Epithelial cell of proximal tubule (primary cell): Measurements from ENCODE around the gene CKS1B. TPM values are rescaled to one million over a fixed set of nuclear protein-coding genes. Genes with fewer than 3 reads are reported as not detected.

Source experiments
- DNase-seq: peaks from one replicate; pipeline ENCODE4 v3.0.0-alpha.2; 2011; ENCODE audit warnings: low read depth
- H3K4me3 ChIP-seq: 2 replicates; pipeline ENCODE4 v1.5.1; 2011; ENCODE audit warnings: low read depth, mild to moderate bottlenecking, low read length
- total RNA-seq: library from RNA; depleted of rRNA; stranded (reverse); fragments of >200 nt; gene quantifications from 2 replicates; pipeline ENCODE4 v1.2.3, GENCODE V29; 2015
- TF ChIP-seq, protein P1 (sequence below): conservative IDR thresholded peaks from 2 replicates; pipeline ENCODE4 v1.5.1; 2012; ENCODE audit warnings: low read depth, mild to moderate bottlenecking, low read length

CKS1B gene
- total RNA-seq, 1 donor from 2014 or later: 358 TPM

GRCh38 chr1:155004352-155005075 is 30.0 kb downstream of the CKS1B start:
- TF ChIP-seq, protein P1, sequence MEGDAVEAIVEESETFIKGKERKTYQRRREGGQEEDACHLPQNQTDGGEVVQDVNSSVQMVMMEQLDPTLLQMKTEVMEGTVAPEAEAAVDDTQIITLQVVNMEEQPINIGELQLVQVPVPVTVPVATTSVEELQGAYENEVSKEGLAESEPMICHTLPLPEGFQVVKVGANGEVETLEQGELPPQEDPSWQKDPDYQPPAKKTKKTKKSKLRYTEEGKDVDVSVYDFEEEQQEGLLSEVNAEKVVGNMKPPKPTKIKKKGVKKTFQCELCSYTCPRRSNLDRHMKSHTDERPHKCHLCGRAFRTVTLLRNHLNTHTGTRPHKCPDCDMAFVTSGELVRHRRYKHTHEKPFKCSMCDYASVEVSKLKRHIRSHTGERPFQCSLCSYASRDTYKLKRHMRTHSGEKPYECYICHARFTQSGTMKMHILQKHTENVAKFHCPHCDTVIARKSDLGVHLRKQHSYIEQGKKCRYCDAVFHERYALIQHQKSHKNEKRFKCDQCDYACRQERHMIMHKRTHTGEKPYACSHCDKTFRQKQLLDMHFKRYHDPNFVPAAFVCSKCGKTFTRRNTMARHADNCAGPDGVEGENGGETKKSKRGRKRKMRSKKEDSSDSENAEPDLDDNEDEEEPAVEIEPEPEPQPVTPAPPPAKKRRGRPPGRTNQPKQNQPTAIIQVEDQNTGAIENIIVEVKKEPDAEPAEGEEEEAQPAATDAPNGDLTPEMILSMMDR: no peak
- DNase-seq: no peak
- H3K4me3 ChIP-seq: peak overlapping the region; percentile 85

- peak overlapping the region; percentile 85 for H3K4me3 ChIP-seq
- TF ChIP-seq, protein P1: no peak
- DNase-seq: no peak
Observed at GRCh38 chr1:155005076-155006011, 30.9 kb downstream of the CKS1B start.

- no peak overlapping the region for H3K4me3 ChIP-seq
- TF ChIP-seq, protein P1: no peak
- no peak for DNase-seq
Observed at GRCh38 chr1:155006601-155007101, 32.2 kb downstream of the CKS1B start.

DNA sequence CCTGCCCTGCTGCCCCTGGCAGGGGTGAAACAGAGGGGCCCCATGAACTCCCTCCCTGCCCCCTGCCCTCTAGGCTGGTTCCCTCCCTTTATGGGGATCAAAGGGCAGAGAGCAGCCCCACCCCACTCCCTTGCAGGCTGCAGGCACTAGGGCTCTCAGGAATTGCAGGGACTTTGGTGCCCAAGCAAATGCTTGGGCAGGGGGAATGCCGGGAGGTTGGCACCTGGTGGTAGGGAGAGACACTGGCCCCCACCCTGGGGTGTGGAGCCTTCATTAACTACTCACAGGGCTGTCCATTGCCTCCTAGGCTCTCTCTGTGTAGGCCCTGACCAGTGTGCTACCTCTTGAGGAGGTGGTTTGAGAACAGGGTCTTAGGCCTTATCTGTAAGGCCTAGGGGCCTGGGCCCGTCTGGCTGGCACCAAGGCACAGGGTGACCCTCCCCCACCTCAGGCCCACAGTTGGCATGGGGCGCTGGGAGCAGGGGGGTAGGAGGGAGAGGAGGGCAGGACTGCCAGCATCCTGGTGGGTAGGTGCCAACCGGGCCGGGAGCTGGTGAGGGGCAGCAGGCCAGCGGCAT is 32.9 kb downstream of the CKS1B start:
- TF ChIP-seq, protein P1: no peak
- no peak overlapping the region for H3K4me3 ChIP-seq
- no peak for DNase-seq

GRCh38 chr1:155008015-155008941 is 33.8 kb downstream of the CKS1B start:
- TF ChIP-seq, protein P1: no peak
- H3K4me3 ChIP-seq: no peak overlapping the region
- DNase-seq: no peak

DNA sequence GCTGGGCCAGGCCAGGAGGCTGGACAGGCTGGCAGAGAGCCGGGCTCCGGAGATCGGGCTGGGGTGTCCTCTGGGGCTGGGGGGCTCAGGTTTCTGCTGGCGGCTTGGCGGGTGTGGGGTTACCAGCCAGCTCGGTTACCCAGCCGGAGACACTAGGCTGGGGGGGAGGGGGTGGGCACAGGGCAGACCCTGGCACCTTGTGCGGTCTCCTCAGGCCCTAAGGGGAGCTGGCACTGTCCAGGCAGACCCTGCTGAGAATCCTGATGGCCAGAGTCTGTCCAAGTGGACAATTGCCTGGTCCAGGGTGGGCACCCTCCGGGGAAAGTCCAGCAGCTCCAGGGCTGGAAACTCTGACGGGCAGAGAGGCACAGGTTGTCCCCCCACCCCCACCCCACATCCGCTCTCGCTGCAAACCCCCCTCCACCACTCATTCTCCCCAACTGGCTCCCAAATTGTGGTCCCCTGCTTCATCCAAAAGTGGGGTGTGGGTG is 34.8 kb downstream of the CKS1B start:
- no peak overlapping the region for H3K4me3 ChIP-seq
- TF ChIP-seq, protein P1: no peak
- no peak for DNase-seq
